NT2/D1 (cell line): ENCODE data around the gene EFCC1.

Source experiments
- SUZ12 ChIP-seq: IDR thresholded peaks from 2 replicates; pipeline ENCODE4 v1.6.1; 2011; ENCODE audit not compliant: insufficient read length, insufficient read depth; ENCODE audit errors: extremely low read depth
- YY1 ChIP-seq: IDR thresholded peaks from 2 replicates; pipeline ENCODE4 v1.6.1; 2011; ENCODE audit not compliant: insufficient read length, insufficient read depth
- ZNF274 ChIP-seq: IDR thresholded peaks from 2 replicates; pipeline ENCODE4 v1.6.1; 2011; ENCODE audit warnings: mild to moderate bottlenecking, low read depth, low read length

- TF ChIP-seq YY1, result no peak
- no peak for TF ChIP-seq SUZ12
- TF ChIP-seq ZNF274, result no peak
These were observed 38.4 kb downstream of the EFCC1 start for GRCh38 chr3:129039271-129040038.
